Lung (tissue), 12 donors: Measurements from ENCODE around the gene TRUB1. TPM values are rescaled to one million over a fixed set of nuclear protein-coding genes. Genes with fewer than 3 reads are reported as not detected.

ENCODE experiments used
- ATAC-seq: fragments of 200-7000 bp; cut with Tn5 transposase; one replicate; pipeline ENCODE4 v1.9.1; 2020; ENCODE audit warnings: moderate number of reproducible peaks; ENCODE audit not compliant: insufficient read depth, low FRiP score
- DNase-seq, 3 donors: peaks; one replicate each; pipeline ENCODE4 v3.0.0-alpha.2; 2013 to 2017
- H3K27ac ChIP-seq, 2 donors: one replicate each; pipeline ENCODE4 v1.5.1; 2013; ENCODE audit warnings: mild to moderate bottlenecking in 2 of 2, moderate library complexity in 2 of 2, control low read depth in 1 of 2, inconsistent platforms in 1 of 2, low read depth in 1 of 2, low read length in 1 of 2
- H3K27me3 ChIP-seq, 3 donors: one replicate each; pipeline ENCODE4 v1.5.1; 2013; ENCODE audit warnings: low read length in 2 of 3; ENCODE audit not compliant: control insufficient read depth in 3 of 3, insufficient read depth in 3 of 3
- H3K36me3 ChIP-seq, 4 donors: one replicate each; pipeline ENCODE4 v1.5.1; 2013; ENCODE audit warnings: low read length in 4 of 4, mild to moderate bottlenecking in 1 of 4, moderate library complexity in 1 of 4; ENCODE audit not compliant: control insufficient read depth in 4 of 4, insufficient read depth in 4 of 4
- H3K4me1 ChIP-seq, 5 donors: one replicate each; pipeline ENCODE4 v1.5.1; 2013; ENCODE audit warnings: low read length in 5 of 5, mild to moderate bottlenecking in 2 of 5, moderate library complexity in 1 of 5; ENCODE audit not compliant: control insufficient read depth in 5 of 5, insufficient read depth in 5 of 5
- H3K4me3 ChIP-seq: one replicate; pipeline ENCODE4 v1.5.1; 2013; ENCODE audit warnings: mild to moderate bottlenecking, control low read depth, moderate library complexity
- H3K9ac ChIP-seq, 2 donors: one replicate each; pipeline ENCODE4 v1.5.1; 2013; ENCODE audit warnings: low read length in 2 of 2, control low read depth in 1 of 2; ENCODE audit not compliant: insufficient read depth in 1 of 2
- H3K9me3 ChIP-seq, 4 donors: one replicate each; pipeline ENCODE4 v1.5.1; 2013; ENCODE audit warnings: low read length in 3 of 4, mild to moderate bottlenecking in 1 of 4, moderate library complexity in 1 of 4; ENCODE audit not compliant: control insufficient read depth in 4 of 4, insufficient read depth in 3 of 4
- WGBS, 2 donors: extraction: QIAGEN DNeasy Blood & Tissue Kit; methylation state at CpG; one replicate each; pipeline ENCODE4 v1.1.7; 2013; 5-methylcytosine and 5-hydroxymethylcytosine counted together
- polyA plus RNA-seq, 2 donors: library from polyadenylated mRNA; stranded (reverse); fragments of 200-250 nt; gene quantifications; one replicate each; pipeline ENCODE4 v1.2.1, GENCODE V29; 2013
- total RNA-seq, 2 donors: library from RNA; depleted of rRNA in 1 of 2; stranded (reverse); fragments of >200 nt in 1 of 2; gene quantifications; one replicate each; pipeline ENCODE4 v1.2.1, GENCODE V29; 2014 to 2021
- TF ChIP-seq, protein P1 (sequence below): IDR thresholded peaks from 2 replicates; pipeline ENCODE4 v1.5.1; 2012; ENCODE audit warnings: mild to moderate bottlenecking; ENCODE audit errors: control extremely low read depth, extremely low read depth
- donor health status: control.
- donor health status: control.
- donor health status: Bipolar disorder and iron deficiency.
- donor health status: healthy.
- donor health status: DM: yes; HTN: yes; CAD: no.

The TRUB1 gene
- total and polyA plus RNA-seq, 4 donors = 4.9 to 27.0 (median 10.7) TPM

DNA sequence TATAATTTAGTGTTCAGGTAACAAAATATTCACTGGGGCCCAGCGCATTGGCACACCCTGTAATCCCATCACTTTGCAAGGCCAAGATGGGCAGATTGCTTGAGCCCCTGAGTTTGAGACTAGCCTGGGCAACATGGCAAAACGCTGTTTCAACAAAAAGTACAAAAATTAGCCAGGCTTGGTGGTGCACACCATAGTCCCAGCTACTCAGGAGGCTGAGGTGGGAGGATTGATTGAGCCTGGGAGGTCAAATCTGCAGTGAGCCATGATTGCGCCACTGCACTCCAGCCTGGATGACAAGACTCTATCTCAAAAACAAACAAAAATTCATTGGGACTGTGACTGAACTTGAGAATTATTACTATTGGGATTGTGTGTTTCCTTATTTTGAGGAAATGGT, 40.4 kb upstream of the TRUB1 start:
- Histone ChIP-seq H3K4me3 (no peak overlapping the region), H3K27ac (no peak overlapping the region), H3K36me3 (no peaks in the 10 kb centered on the region), H3K9me3 (no peaks in the 10 kb centered on the region), H3K27me3 (no peaks in the 10 kb centered on the region), H3K9ac (no peak overlapping the region), H3K4me1 (peaks cover 0 to 2% (median 0%) of the 10 kb centered on the region in 5 donors)
- ATAC-seq = no peak
- TF ChIP-seq, protein P1, sequence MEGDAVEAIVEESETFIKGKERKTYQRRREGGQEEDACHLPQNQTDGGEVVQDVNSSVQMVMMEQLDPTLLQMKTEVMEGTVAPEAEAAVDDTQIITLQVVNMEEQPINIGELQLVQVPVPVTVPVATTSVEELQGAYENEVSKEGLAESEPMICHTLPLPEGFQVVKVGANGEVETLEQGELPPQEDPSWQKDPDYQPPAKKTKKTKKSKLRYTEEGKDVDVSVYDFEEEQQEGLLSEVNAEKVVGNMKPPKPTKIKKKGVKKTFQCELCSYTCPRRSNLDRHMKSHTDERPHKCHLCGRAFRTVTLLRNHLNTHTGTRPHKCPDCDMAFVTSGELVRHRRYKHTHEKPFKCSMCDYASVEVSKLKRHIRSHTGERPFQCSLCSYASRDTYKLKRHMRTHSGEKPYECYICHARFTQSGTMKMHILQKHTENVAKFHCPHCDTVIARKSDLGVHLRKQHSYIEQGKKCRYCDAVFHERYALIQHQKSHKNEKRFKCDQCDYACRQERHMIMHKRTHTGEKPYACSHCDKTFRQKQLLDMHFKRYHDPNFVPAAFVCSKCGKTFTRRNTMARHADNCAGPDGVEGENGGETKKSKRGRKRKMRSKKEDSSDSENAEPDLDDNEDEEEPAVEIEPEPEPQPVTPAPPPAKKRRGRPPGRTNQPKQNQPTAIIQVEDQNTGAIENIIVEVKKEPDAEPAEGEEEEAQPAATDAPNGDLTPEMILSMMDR = no peak
- DNase-seq = no peak
- 92 to 93% methylated on average over 3 of the region's 3 CpGs for WGBS, 2 donors

DNA sequence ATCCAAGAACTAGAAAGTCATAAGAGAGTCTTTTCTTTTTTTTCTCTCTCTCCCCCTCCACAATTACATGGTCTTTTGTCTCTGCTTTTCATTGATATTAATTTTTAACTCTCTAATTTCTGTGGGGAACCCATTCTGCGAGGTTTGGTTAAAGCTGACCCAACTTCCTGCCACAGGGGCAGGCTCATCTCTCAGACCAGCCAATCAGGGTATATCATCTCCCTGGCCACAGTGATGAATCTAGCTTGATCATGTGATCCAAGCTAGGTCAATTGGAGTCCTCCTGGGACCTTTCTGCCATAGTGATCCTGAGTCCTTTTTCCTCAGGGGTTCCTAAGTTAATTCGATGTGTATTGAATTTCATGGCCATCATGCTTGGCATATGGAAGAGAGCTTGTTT, 38.0 kb upstream of the TRUB1 start:
- no peaks in the 10 kb centered on the region for H3K36me3 ChIP-seq
- H3K27ac ChIP-seq = no peak overlapping the region
- 94 to 95% methylated on average over 2 of the region's 2 CpGs for WGBS, 2 donors
- ATAC-seq (no peak), DNase-seq (no peak)
- no peaks in the 10 kb centered on the region for H3K9me3 ChIP-seq
- TF ChIP-seq, protein P1 = no peak
- no peaks in the 10 kb centered on the region for H3K27me3 ChIP-seq
- no peak overlapping the region for H3K9ac ChIP-seq
- H3K4me3 ChIP-seq = no peak overlapping the region
- H3K4me1 ChIP-seq = peaks cover 0 to 2% (median 0%) of the 10 kb centered on the region in 5 donors

DNA sequence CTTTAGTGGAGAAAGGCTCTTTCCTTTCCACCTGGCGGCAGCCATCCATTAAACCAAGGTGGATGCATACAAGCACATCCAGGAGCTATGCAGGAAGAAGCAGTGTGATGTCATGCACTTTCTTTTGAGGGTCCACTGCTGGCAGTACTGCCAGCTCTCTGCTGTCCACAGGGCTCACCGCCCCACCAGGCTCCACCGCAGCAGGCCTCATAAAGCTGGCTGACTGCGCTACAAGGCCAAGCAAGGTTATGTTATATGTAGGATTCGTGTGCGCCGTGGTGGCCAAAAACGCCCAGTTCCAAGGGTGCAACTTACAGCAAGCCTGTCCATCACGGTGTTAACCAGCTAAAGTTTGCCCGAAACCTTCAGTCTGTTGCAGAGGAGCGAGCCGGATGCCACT, 37.3 kb upstream of the TRUB1 start:
- H3K9ac ChIP-seq = no peak overlapping the region
- DNase-seq (no peak), ATAC-seq (no peak)
- WGBS, 2 donors = 96 to 97% methylated on average over 12 of the region's 12 CpGs
- no peak overlapping the region for H3K4me3 ChIP-seq
- H3K27me3 ChIP-seq = no peaks in the 10 kb centered on the region
- no peaks in the 10 kb centered on the region for H3K36me3 ChIP-seq
- peaks cover 0 to 2% (median 0%) of the 10 kb centered on the region in 5 donors for H3K4me1 ChIP-seq
- no peak overlapping the region for H3K27ac ChIP-seq
- no peaks in the 10 kb centered on the region for H3K9me3 ChIP-seq
- TF ChIP-seq, protein P1 = no peak

DNA sequence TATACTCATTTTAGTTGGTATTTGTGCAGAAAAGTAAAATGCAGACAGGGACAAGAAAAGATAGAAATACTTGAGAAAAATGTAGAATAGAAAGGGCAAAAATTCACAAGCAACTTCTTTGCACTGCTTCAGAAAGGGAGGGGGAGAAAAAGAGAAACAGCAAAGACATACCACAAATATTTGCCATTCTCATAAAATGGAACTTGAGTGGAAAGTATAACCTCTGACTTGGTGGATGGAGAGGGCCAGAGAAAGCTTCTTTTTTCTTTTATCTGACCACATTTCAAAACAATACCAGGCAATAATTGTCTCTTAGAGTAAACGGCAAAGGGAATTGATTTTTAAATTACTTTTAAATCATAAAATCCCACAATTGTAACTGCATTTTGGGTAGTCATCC, 35.8 kb upstream of the TRUB1 start:
- Histone ChIP-seq H3K27me3 (no peaks in the 10 kb centered on the region), H3K4me1 (peaks cover 0 to 2% (median 0%) of the 10 kb centered on the region in 5 donors), H3K4me3 (no peak overlapping the region), H3K9me3 (no peaks in the 10 kb centered on the region), H3K27ac (no peak overlapping the region), H3K36me3 (no peaks in the 10 kb centered on the region), H3K9ac (no peak overlapping the region)
- 44 to 74% methylated on average over 1 of the region's 1 CpG for WGBS, 2 donors
- ATAC-seq (no peak), DNase-seq (no peak)
- TF ChIP-seq, protein P1 = no peak
